OCI-LY1 (cell line): Measurements from ENCODE around the gene ERCC6.

ENCODE experiments used
- H2AFZ ChIP-seq: fragments of 200-600 bp; sonication (generic), shearing (Covaris generic); 2 replicates; pipeline ENCODE4 v1.6.0; 2014; ENCODE audit warnings: antibody characterized with exemption, mild to moderate bottlenecking, low read length
- H3F3A ChIP-seq: fragments of 200-600 bp; sonication (generic), shearing (Covaris generic); 2 replicates; pipeline ENCODE4 v1.6.0; 2014; ENCODE audit warnings: mild to moderate bottlenecking, antibody characterized with exemption, low read length, moderate library complexity; ENCODE audit not compliant: insufficient read depth
- H3K27ac ChIP-seq: fragments of 200-600 bp; sonication (generic); 2 replicates; pipeline ENCODE4 v1.5.1; 2014; ENCODE audit warnings: low read length, mixed run types, mild to moderate bottlenecking, low read depth; ENCODE audit not compliant: poor library complexity, severe bottlenecking
- H3K27me3 ChIP-seq: fragments of 200-600 bp; sonication (generic); 2 replicates; pipeline ENCODE4 v1.6.0; 2014; ENCODE audit warnings: antibody characterized with exemption, mild to moderate bottlenecking, low read length, moderate library complexity; ENCODE audit not compliant: insufficient read depth
- H3K36me3 ChIP-seq: fragments of 200-600 bp; sonication (generic); 2 replicates; pipeline ENCODE4 v1.6.1; 2014; ENCODE audit warnings: mild to moderate bottlenecking, antibody characterized with exemption, low read length, moderate library complexity, mixed read lengths; ENCODE audit not compliant: insufficient read depth
- H3K4me1 ChIP-seq: fragments of 200-600 bp; sonication (generic); 2 replicates; pipeline ENCODE4 v1.5.1; 2014; ENCODE audit warnings: mild to moderate bottlenecking, low read length, moderate library complexity; ENCODE audit not compliant: insufficient read depth, severe bottlenecking
- H3K4me2 ChIP-seq: fragments of 200-600 bp; sonication (generic), shearing (Covaris generic); 2 replicates; pipeline ENCODE4 v1.6.1; 2014; ENCODE audit warnings: low read length
- H3K4me3 ChIP-seq: fragments of 200-600 bp; sonication (generic); 2 replicates; pipeline ENCODE4 v1.5.1; 2014; ENCODE audit warnings: low read length, low read depth, mild to moderate bottlenecking, mixed read lengths; ENCODE audit not compliant: poor library complexity, severe bottlenecking
- H3K79me2 ChIP-seq: fragments of 200-600 bp; shearing (Covaris generic); 2 replicates; pipeline ENCODE4 v1.6.1; 2016; ENCODE audit warnings: mixed run types, low read length, mixed read lengths; ENCODE audit not compliant: insufficient read depth
- H3K9ac ChIP-seq: fragments of 200-600 bp; sonication (generic), shearing (Covaris generic); 2 replicates; pipeline ENCODE4 v1.6.1; 2014; ENCODE audit warnings: mild to moderate bottlenecking, low read length, mixed read lengths
- H3K9me2 ChIP-seq: fragments of 200-600 bp; sonication (generic), shearing (Covaris generic); 2 replicates; pipeline ENCODE4 v1.6.1; 2014; ENCODE audit warnings: low read depth, mild to moderate bottlenecking, low read length, mixed read lengths
- H3K9me3 ChIP-seq: fragments of 200-600 bp; shearing (Covaris generic); 2 replicates; pipeline ENCODE4 v1.6.1; 2014; ENCODE audit warnings: low read length, mixed read lengths
- H4K20me1 ChIP-seq: fragments of 200-600 bp; sonication (generic), shearing (Covaris generic); 2 replicates; pipeline ENCODE4 v1.6.0; 2016; ENCODE audit warnings: mild to moderate bottlenecking, low read length; ENCODE audit not compliant: insufficient read depth
- EZH2 ChIP-seq: fragments of 200-600 bp; sonication (generic), shearing (Covaris generic); IDR thresholded peaks from 2 replicates; pipeline ENCODE4 v1.8.0; 2017; ENCODE audit warnings: borderline replicate concordance, mixed run types, mild to moderate bottlenecking, antibody characterized with exemption, low read length, moderate library complexity, mixed read lengths
- TF ChIP-seq, protein P1 (sequence below): fragments of 200-600 bp; sonication (generic), shearing (Covaris generic); IDR thresholded peaks from 2 replicates; pipeline ENCODE4 v1.5.1; 2017; ENCODE audit warnings: mild to moderate bottlenecking, antibody characterized with exemption, low read length, moderate library complexity, mixed read lengths

Gene ERCC6

GRCh38 chr10:49524496-49524895 lies 14.4 kb downstream of the ERCC6 start:
- Histone ChIP-seq H3F3A (no peaks in the 10 kb centered on the region), H3K27me3 (no peaks in the 10 kb centered on the region), H3K36me3 (peaks cover 59% of the 10 kb centered on the region), H3K79me2 (no peaks in the 10 kb centered on the region), H3K9ac (no peak overlapping the region), H3K9me3 (no peaks in the 10 kb centered on the region), H2AFZ (no peak overlapping the region), H3K27ac (no peak overlapping the region), H3K4me3 (no peak overlapping the region), H3K4me2 (no peak overlapping the region), H3K4me1 (no peaks in the 10 kb centered on the region), H3K9me2 (no peaks in the 10 kb centered on the region), H4K20me1 (no peaks in the 10 kb centered on the region)
- TF ChIP-seq, protein P1, sequence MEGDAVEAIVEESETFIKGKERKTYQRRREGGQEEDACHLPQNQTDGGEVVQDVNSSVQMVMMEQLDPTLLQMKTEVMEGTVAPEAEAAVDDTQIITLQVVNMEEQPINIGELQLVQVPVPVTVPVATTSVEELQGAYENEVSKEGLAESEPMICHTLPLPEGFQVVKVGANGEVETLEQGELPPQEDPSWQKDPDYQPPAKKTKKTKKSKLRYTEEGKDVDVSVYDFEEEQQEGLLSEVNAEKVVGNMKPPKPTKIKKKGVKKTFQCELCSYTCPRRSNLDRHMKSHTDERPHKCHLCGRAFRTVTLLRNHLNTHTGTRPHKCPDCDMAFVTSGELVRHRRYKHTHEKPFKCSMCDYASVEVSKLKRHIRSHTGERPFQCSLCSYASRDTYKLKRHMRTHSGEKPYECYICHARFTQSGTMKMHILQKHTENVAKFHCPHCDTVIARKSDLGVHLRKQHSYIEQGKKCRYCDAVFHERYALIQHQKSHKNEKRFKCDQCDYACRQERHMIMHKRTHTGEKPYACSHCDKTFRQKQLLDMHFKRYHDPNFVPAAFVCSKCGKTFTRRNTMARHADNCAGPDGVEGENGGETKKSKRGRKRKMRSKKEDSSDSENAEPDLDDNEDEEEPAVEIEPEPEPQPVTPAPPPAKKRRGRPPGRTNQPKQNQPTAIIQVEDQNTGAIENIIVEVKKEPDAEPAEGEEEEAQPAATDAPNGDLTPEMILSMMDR = no peak
- no peak for TF ChIP-seq EZH2

GRCh38 chr10:49523301-49523700 lies 15.6 kb downstream of the ERCC6 start:
- Histone ChIP-seq H3K27ac (no peak overlapping the region), H3K4me3 (no peak overlapping the region), H2AFZ (no peak overlapping the region), H3K4me1 (no peaks in the 10 kb centered on the region), H3K9ac (no peak overlapping the region), H3K4me2 (no peak overlapping the region), H3K36me3 (peaks cover 52% of the 10 kb centered on the region), H3K27me3 (no peaks in the 10 kb centered on the region), H4K20me1 (no peaks in the 10 kb centered on the region), H3K9me2 (no peaks in the 10 kb centered on the region), H3F3A (no peaks in the 10 kb centered on the region), H3K9me3 (no peaks in the 10 kb centered on the region), H3K79me2 (no peaks in the 10 kb centered on the region)
- TF ChIP-seq EZH2 = no peak
- TF ChIP-seq, protein P1 = no peak

DNA sequence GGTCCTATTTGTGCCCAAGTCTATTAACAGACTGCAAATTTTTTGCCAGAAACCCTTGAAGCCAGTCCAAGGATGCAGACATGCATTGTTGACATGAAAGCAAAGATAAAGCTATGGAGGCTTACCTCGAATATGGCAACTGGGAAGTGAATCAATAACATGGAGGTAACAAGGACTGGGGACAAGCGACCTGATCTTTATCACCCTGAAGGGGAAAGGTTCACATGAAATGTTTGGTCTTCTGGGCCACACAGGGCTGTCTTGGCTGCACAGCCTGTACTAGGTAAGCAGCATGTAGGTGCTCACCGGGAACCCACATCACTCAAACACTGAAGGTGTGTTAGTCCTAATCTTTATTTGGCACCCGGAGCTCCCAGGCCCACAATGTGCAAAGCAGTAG lies 17.9 kb downstream of the ERCC6 start:
- no peak for TF ChIP-seq EZH2
- TF ChIP-seq, protein P1 = no peak
- no peaks in the 10 kb centered on the region for H3F3A ChIP-seq
- H3K9me2 ChIP-seq = no peaks in the 10 kb centered on the region
- H3K4me2 ChIP-seq = no peak overlapping the region
- H3K9ac ChIP-seq = no peak overlapping the region
- H3K27ac ChIP-seq = no peak overlapping the region
- no peak overlapping the region for H2AFZ ChIP-seq
- H3K9me3 ChIP-seq = no peaks in the 10 kb centered on the region
- no peaks in the 10 kb centered on the region for H3K4me1 ChIP-seq
- no peaks in the 10 kb centered on the region for H4K20me1 ChIP-seq
- peaks cover 44% of the 10 kb centered on the region for H3K36me3 ChIP-seq
- no peaks in the 10 kb centered on the region for H3K27me3 ChIP-seq
- H3K79me2 ChIP-seq = no peaks in the 10 kb centered on the region
- no peak overlapping the region for H3K4me3 ChIP-seq
